Stimulated activated CD4-positive, alpha-beta T cell treated with anti-CD3 and anti-CD28 coated beads, Interleukin-15, amount 100 ng/mL, for 1 hour (primary cell): ENCODE results near the gene RPTOR.

Experiments used
- DNase-seq, 2 donors: peaks; one replicate each; pipeline ENCODE4 v3.0.0-alpha.2; 2020; ENCODE audit warnings: low read depth in 1 of 2, low spot score in 1 of 2

The RPTOR gene

GRCh38 chr17:80901319-80901718 is 356.7 kb downstream of the RPTOR start:
- DNase-seq: no peak

GRCh38 chr17:80902197-80902962 is 357.7 kb downstream of the RPTOR start:
- DNase-seq: no peak

GRCh38 chr17:80902963-80903611 is 358.4 kb downstream of the RPTOR start:
- no peak for DNase-seq

- DNase-seq: no peak
Observed at GRCh38 chr17:80904036-80904753, 359.6 kb downstream of the RPTOR start.

GRCh38 chr17:80905586-80906230 is 361.1 kb downstream of the RPTOR start:
- DNase-seq: no peak

GRCh38 chr17:80906364-80907259 is 362.0 kb downstream of the RPTOR start:
- no peak for DNase-seq

GRCh38 chr17:80907281-80907680 is 362.6 kb downstream of the RPTOR start:
- DNase-seq: no peak

GRCh38 chr17:80908211-80908610 is 363.6 kb downstream of the RPTOR start:
- no peak for DNase-seq

- DNase-seq: no peak
Observed at GRCh38 chr17:80908776-80909175, 364.1 kb downstream of the RPTOR start.

- no peak for DNase-seq
Observed at GRCh38 chr17:80909635-80910034, 365.0 kb downstream of the RPTOR start.

- no peak for DNase-seq
Observed at GRCh38 chr17:80910043-80910442, 365.4 kb downstream of the RPTOR start.

GRCh38 chr17:80912476-80912875 is 367.8 kb downstream of the RPTOR start:
- no peak for DNase-seq

- no peak for DNase-seq
Observed at GRCh38 chr17:80913928-80914821, 369.5 kb downstream of the RPTOR start.

GRCh38 chr17:80916246-80916645 is 371.6 kb downstream of the RPTOR start:
- DNase-seq: no peak

- no peak for DNase-seq
Observed at GRCh38 chr17:80917716-80918560, 373.3 kb downstream of the RPTOR start.

- DNase-seq: no peak
Observed at GRCh38 chr17:80918731-80919130, 374.1 kb downstream of the RPTOR start.

- no peak for DNase-seq
Observed at GRCh38 chr17:80919331-80920311, 375.0 kb downstream of the RPTOR start.
